H1 (cell line): ENCODE measurements around the gene RAB26. TPM values are rescaled to one million over a fixed set of nuclear protein-coding genes. Genes with fewer than 3 reads are reported as not detected.

Experiments used
- CTCF ChIA-PET: fragments of 300-600 bp; sonication (Branson Sonifier 250); formaldehyde crosslinking; loops from one replicate; lab custom pipeline; 2021; ENCODE audit not compliant: partially characterized antibody; lab: Charles Lee
- POLR2A ChIA-PET: fragments of 300-600 bp; sonication (Branson Sonifier 250); formaldehyde crosslinking; loops from one replicate; lab custom pipeline; 2021; ENCODE audit warnings: inconsistent platforms; ENCODE audit not compliant: partially characterized antibody; lab: Charles Lee
- DNase-seq, 2 experiments: peaks; one replicate each; pipeline versions ENCODE4 v3.0.0 to v3.0.0-alpha.2; 2010 to 2022; ENCODE audit warnings: low spot score in 2 of 2, low read depth in 1 of 2, mixed read lengths in 1 of 2
- FAIRE-seq: peaks from 2 replicates; lab custom pipeline; 2011; peaks lifted over from hg19 to GRCh38; lab: Jason Lieb, UNC
- H2AFZ ChIP-seq: 2 replicates; pipeline ENCODE4 v1.8.1; 2012; ENCODE audit warnings: low read length, inconsistent platforms
- H2AK5ac ChIP-seq: 2 replicates; pipeline ENCODE4 v1.6.1; 2013; ENCODE audit warnings: low read depth, low read length
- H2BK120ac ChIP-seq: replicated peaks from 2 replicates; pipeline ENCODE3; 2013; ENCODE audit warnings: low read depth, low read length, inconsistent platforms
- H2BK12ac ChIP-seq: 2 replicates; pipeline ENCODE4 v1.6.1; 2013; ENCODE audit warnings: low read depth, low read length
- H2BK15ac ChIP-seq: 2 replicates; pipeline ENCODE4 v1.6.1; 2013; ENCODE audit warnings: low read length
- H2BK20ac ChIP-seq: 2 replicates; pipeline ENCODE4 v1.6.1; 2013; ENCODE audit warnings: low read length
- H2BK5ac ChIP-seq: 2 replicates; pipeline ENCODE4 v1.6.1; 2013; ENCODE audit warnings: low read depth, low read length
- H3K14ac ChIP-seq: 2 replicates; pipeline ENCODE4 v1.6.1; 2013; ENCODE audit warnings: inconsistent platforms; ENCODE audit not compliant: insufficient read length
- H3K18ac ChIP-seq: 2 replicates; pipeline ENCODE4 v1.6.1; 2013; ENCODE audit warnings: low read length; ENCODE audit errors: extremely low read depth
- H3K23ac ChIP-seq: 2 replicates; pipeline ENCODE4 v1.6.1; 2013; ENCODE audit warnings: inconsistent platforms; ENCODE audit not compliant: insufficient read length
- H3K23me2 ChIP-seq: 2 replicates; pipeline ENCODE4 v1.6.1; 2013; ENCODE audit warnings: low read depth, low read length
- H3K27ac ChIP-seq: 2 replicates; pipeline ENCODE4 v1.6.1; 2011; ENCODE audit warnings: low read depth, low read length, inconsistent platforms
- H3K27me3 ChIP-seq, 4 experiments: replicated peaks in 1 of 4; 1 replicate in 1 of 4; 2 replicates in 3 of 4; pipeline versions ENCODE4 v1.6.1 to v1.8.1; 2011 to 2013; ENCODE audit warnings: low read length in 3 of 4, mild to moderate bottlenecking in 3 of 4, inconsistent platforms in 2 of 4, mixed read lengths in 2 of 4, moderate library complexity in 1 of 4; ENCODE audit not compliant: control insufficient read depth in 3 of 4, insufficient read depth in 3 of 4; ENCODE audit errors: extremely low read depth in 1 of 4
- H3K36me3 ChIP-seq, 4 experiments: 2 replicates each; pipeline versions ENCODE4 v1.6.1 to v1.8.1; 2011 to 2013; ENCODE audit warnings: mild to moderate bottlenecking in 4 of 4, low read length in 3 of 4, moderate library complexity in 2 of 4, control low read depth in 1 of 4, inconsistent platforms in 1 of 4; ENCODE audit not compliant: insufficient read depth in 4 of 4, control insufficient read depth in 2 of 4
- H3K4ac ChIP-seq: replicated peaks from 2 replicates; pipeline ENCODE3; 2013; ENCODE audit warnings: low read length, low read depth, mixed read lengths, inconsistent platforms; ENCODE audit not compliant: insufficient read length
- H3K4me1 ChIP-seq, 4 experiments: replicated peaks in 1 of 4; 1 replicate in 1 of 4; 2 replicates in 3 of 4; pipeline versions ENCODE4 v1.6.1 to v1.8.1; 2011 to 2013; ENCODE audit warnings: low read length in 3 of 4, inconsistent platforms in 2 of 4, mixed read lengths in 1 of 4; ENCODE audit not compliant: insufficient read depth in 4 of 4, control insufficient read depth in 3 of 4
- H3K4me2 ChIP-seq, 2 experiments: 2 replicates each; pipeline versions ENCODE4 v1.6.1 to v1.8.1; 2011 to 2013; ENCODE audit warnings: low read depth in 2 of 2, low read length in 2 of 2, control low read depth in 1 of 2, inconsistent platforms in 1 of 2, mild to moderate bottlenecking in 1 of 2; ENCODE audit not compliant: insufficient read depth in 1 of 2
- H3K4me3 ChIP-seq, 4 experiments: fragments of 200-600, 300-600 bp in 1 of 4; sonication (generic), shearing (Covaris generic), sonication (Bioruptor Twin) in 1 of 4; 2 replicates each; pipeline versions ENCODE4 v1.5.1 to v1.8.1; 2011 to 2016; ENCODE audit warnings: low read length in 4 of 4, low read depth in 3 of 4, control low read depth in 2 of 4, inconsistent platforms in 2 of 4, mild to moderate bottlenecking in 2 of 4, mixed read lengths in 1 of 4, moderate library complexity in 1 of 4; ENCODE audit not compliant: insufficient read depth in 2 of 4; ENCODE audit errors: extremely low read depth in 1 of 4
- H3K56ac ChIP-seq: replicated peaks from 2 replicates; pipeline ENCODE3; 2013; ENCODE audit warnings: low read depth, mild to moderate bottlenecking, mixed read lengths, low read length, inconsistent platforms; ENCODE audit not compliant: insufficient read length
- H3K79me1 ChIP-seq: 2 replicates; pipeline ENCODE4 v1.6.1; 2013; ENCODE audit warnings: low read depth, low read length, control low read depth
- H3K79me2 ChIP-seq, 2 experiments: 2 replicates each; pipeline versions ENCODE4 v1.6.1 to v1.8.1; 2012 to 2013; ENCODE audit warnings: low read length in 2 of 2, mild to moderate bottlenecking in 2 of 2, inconsistent platforms in 1 of 2; ENCODE audit not compliant: insufficient read depth in 2 of 2, control insufficient read depth in 1 of 2
- H3K9ac ChIP-seq, 4 experiments: replicated peaks in 1 of 4; 1 replicate in 1 of 4; 2 replicates in 3 of 4; pipeline versions ENCODE4 v1.6.1 to v1.8.1; 2011 to 2013; ENCODE audit warnings: low read depth in 3 of 4, low read length in 3 of 4, control low read depth in 2 of 4, mild to moderate bottlenecking in 2 of 4, moderate library complexity in 2 of 4, inconsistent platforms in 1 of 4; ENCODE audit errors: extremely low read depth in 1 of 4
- H3K9me3 ChIP-seq, 2 experiments: 2 replicates each; pipeline versions ENCODE4 v1.6.1 to v1.8.1; 2012 to 2013; ENCODE audit warnings: mild to moderate bottlenecking in 2 of 2, moderate library complexity in 2 of 2, control low read depth in 1 of 2, inconsistent platforms in 1 of 2, low read depth in 1 of 2, low read length in 1 of 2, mixed read lengths in 1 of 2; ENCODE audit not compliant: insufficient read depth in 2 of 2
- H4K20me1 ChIP-seq, 2 experiments: replicated peaks in 1 of 2; 2 replicates each; pipeline versions ENCODE3 to v1.8.1; 2011 to 2013; ENCODE audit warnings: inconsistent platforms in 2 of 2, low read length in 2 of 2, mild to moderate bottlenecking in 1 of 2; ENCODE audit not compliant: insufficient read depth in 2 of 2, control insufficient read depth in 1 of 2
- H4K5ac ChIP-seq: 2 replicates; pipeline ENCODE4 v1.6.1; 2013; ENCODE audit warnings: low read length, low read depth, mixed read lengths, inconsistent platforms; ENCODE audit not compliant: insufficient read length
- H4K8ac ChIP-seq: 2 replicates; pipeline ENCODE4 v1.8.0; 2013; ENCODE audit warnings: mild to moderate bottlenecking, moderate library complexity, low read length, inconsistent platforms; ENCODE audit not compliant: insufficient read depth; ENCODE audit errors: extremely low read depth
- H4K91ac ChIP-seq: replicated peaks from 2 replicates; pipeline ENCODE3; 2013; ENCODE audit warnings: low read length, mixed read lengths, inconsistent platforms; ENCODE audit not compliant: insufficient read length
- JUN ChIP-seq: IDR thresholded peaks from 2 replicates; pipeline ENCODE4 v1.6.1; 2011; ENCODE audit warnings: low read depth, mild to moderate bottlenecking, improper control_type of control experiment, low read length
- KDM5A ChIP-seq: fragments of 200-600 bp; IDR thresholded peaks from 2 replicates; pipeline ENCODE4 v1.7.1; 2012; ENCODE audit warnings: mild to moderate bottlenecking, low read length, inconsistent platforms, mixed read lengths
- SP2 ChIP-seq: IDR thresholded peaks from 2 replicates; pipeline ENCODE4 v1.6.1; 2012; ENCODE audit warnings: mild to moderate bottlenecking, low read length, inconsistent platforms
- SP4 ChIP-seq: IDR thresholded peaks from 2 replicates; pipeline ENCODE4 v1.6.1; 2012; ENCODE audit warnings: low read length, inconsistent platforms
- TEAD4 ChIP-seq: IDR thresholded peaks from 2 replicates; pipeline ENCODE4 v1.6.1; 2012; ENCODE audit warnings: low read depth, low read length, inconsistent platforms, mixed read lengths
- WGBS, 2 experiments: shearing (Covaris generic) in 1 of 2; methylation state at CpG; one replicate each; pipeline versions ENCODE4 v1.1.6 to v1.1.7; 2013 to 2015; ENCODE audit warnings: low lambda C conversion rate in 2 of 2, mixed read lengths in 2 of 2, inconsistent platforms in 1 of 2, low coverage in 1 of 2, missing lambda C conversion rate in 1 of 2; ENCODE audit not compliant: insufficient replicate concordance in 2 of 2, insufficient coverage in 1 of 2, insufficient read length in 1 of 2; ENCODE audit errors: extremely low coverage in 1 of 2, missing lambda C conversion rate in 1 of 2; 5-methylcytosine and 5-hydroxymethylcytosine counted together
- polyA plus RNA-seq, 7 experiments: library from polyadenylated mRNA; depleted of rRNA in 3 of 7; stranded (reverse) in 5 of 7; unstranded in 2 of 7; fragments of >200 nt in 5 of 7; fragments of 200-250 nt in 2 of 7; gene quantifications; 1 replicate in 5 of 7; 2 replicates in 1 of 7; 4 replicates in 1 of 7; pipeline versions ENCODE4 v1.2.1 to v1.2.3, GENCODE V29; 2011 to 2013; ENCODE audit warnings: missing spikeins in 2 of 7, mixed read lengths in 2 of 7
- total RNA-seq: library from RNA; stranded (reverse); fragmentation: NEBNext Ultra II Directional; extraction: Animal tissue kit (Norgen Biotek cat#: 25700); gene quantifications from 2 replicates; pipeline ENCODE4 v1.2.1, GENCODE V29; 2021

The RAB26 gene
- total and polyA plus RNA-seq, 2 of the 8 experiments (the other 6 are each of a cell fraction or from before 2014, with no cell fraction given) = 4.3 to 5.4 TPM

DNA sequence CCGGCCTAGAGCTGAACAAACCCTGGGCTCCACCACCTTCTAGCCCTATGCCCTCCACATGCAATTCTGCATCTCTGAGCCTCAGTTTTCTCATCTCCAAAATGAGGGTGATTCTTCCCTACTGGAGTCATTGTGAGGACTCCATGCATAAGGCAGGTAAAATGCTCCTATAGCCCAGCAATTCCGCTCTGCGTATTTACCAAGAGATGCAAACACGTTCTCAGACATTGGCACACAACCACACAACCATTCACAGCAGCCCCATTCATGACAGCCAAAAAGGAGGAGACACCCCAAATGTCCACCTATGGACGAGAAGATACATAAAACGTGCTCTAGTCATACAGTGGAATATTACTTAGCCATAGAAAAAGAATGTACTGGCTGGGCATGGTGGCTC lies 51.9 kb downstream of the RAB26 start:
- H3K4me1 ChIP-seq = peaks cover 0 to 9% (median 5%) of the 10 kb centered on the region in 4 experiments; a peak in 5 of 7 replicates
- H2AK5ac ChIP-seq = no peak overlapping the region
- no peak overlapping the region for H3K56ac ChIP-seq
- WGBS, 2 experiments = 85% methylated on average over 6 of the region's 6 CpGs; no CpG with 5 or more reads in 1 of the 2 experiments
- H3K9ac ChIP-seq = no peak overlapping the region
- H2AFZ ChIP-seq = no peak overlapping the region
- CTCF ChIA-PET = interaction anchor here (1.4 to 2.0 kb wide), 3 partner anchors 8 to 51 kb away, joined by 5 to 7 read pairs (median 6); partner anchors contain the start of gene ECI1
- H3K23me2 ChIP-seq = peaks cover 12% of the 10 kb centered on the region; the same call in 1 of the 2 replicates
- no peak overlapping the region for H3K18ac ChIP-seq
- H3K4me3 ChIP-seq = no peak overlapping the region
- FAIRE-seq (no peak), DNase-seq (no peak)
- no peak overlapping the region for H2BK20ac ChIP-seq
- H4K91ac ChIP-seq = no peak overlapping the region
- POLR2A ChIA-PET = interaction anchor here (0.7 to 6.9 kb wide), 10 partner anchors 9 to 309 kb away, joined by 3 to 63 read pairs (median 4); partner anchors contain the start of genes BRICD5, ECI1 and TRAF7
- H3K27me3 ChIP-seq = peaks cover 4 to 34% (median 23%) of the 10 kb centered on the region in 4 experiments
- H4K5ac ChIP-seq = no peak overlapping the region
- H3K27ac ChIP-seq = no peak overlapping the region
- H3K36me3 ChIP-seq = no peaks in the 10 kb centered on the region
- no peak overlapping the region for H2BK120ac ChIP-seq
- H4K8ac ChIP-seq = no peak overlapping the region
- H2BK5ac ChIP-seq = no peak overlapping the region
- peaks cover 0 to 3% of the 10 kb centered on the region in 2 experiments for H4K20me1 ChIP-seq
- H3K9me3 ChIP-seq = no peaks in the 10 kb centered on the region
- no peak overlapping the region for H3K23ac ChIP-seq
- no peaks in the 10 kb centered on the region for H3K79me1 ChIP-seq
- H3K4me2 ChIP-seq = no peak overlapping the region
- no peak overlapping the region for H3K14ac ChIP-seq
- H2BK12ac ChIP-seq = no peak overlapping the region
- H3K79me2 ChIP-seq = no peaks in the 10 kb centered on the region
- H3K4ac ChIP-seq = no peak overlapping the region
- no peak overlapping the region for H2BK15ac ChIP-seq
- no peak for TF ChIP-seq SP4
- TF ChIP-seq SP2 = no peak
- TF ChIP-seq KDM5A = no peak
- no peak for TF ChIP-seq TEAD4
- no peak for TF ChIP-seq JUN
